ENCODE data around the gene TSPAN9.

DNA sequence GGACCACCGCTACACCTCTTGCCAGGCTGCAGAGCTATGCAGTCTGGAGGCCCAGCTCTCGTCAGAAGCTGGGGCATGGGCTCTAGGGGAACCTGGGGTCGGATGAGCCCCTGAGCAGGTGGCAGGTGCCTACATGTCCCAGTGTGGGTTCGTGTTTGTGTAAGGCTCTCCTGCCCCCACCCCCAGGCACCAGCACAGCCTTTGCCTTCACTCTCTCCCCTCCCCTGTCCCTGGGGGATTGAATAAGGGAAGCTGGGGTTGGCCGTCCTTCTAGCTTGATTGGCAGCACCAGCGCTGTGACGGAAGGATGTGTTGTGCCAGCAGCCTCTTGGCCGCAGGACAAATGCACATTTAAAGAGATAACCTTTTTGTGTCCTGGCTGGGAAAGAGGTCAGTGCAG lies 34.8 kb upstream of the TSPAN9 start:
- TF ChIP-seq, protein P1, sequence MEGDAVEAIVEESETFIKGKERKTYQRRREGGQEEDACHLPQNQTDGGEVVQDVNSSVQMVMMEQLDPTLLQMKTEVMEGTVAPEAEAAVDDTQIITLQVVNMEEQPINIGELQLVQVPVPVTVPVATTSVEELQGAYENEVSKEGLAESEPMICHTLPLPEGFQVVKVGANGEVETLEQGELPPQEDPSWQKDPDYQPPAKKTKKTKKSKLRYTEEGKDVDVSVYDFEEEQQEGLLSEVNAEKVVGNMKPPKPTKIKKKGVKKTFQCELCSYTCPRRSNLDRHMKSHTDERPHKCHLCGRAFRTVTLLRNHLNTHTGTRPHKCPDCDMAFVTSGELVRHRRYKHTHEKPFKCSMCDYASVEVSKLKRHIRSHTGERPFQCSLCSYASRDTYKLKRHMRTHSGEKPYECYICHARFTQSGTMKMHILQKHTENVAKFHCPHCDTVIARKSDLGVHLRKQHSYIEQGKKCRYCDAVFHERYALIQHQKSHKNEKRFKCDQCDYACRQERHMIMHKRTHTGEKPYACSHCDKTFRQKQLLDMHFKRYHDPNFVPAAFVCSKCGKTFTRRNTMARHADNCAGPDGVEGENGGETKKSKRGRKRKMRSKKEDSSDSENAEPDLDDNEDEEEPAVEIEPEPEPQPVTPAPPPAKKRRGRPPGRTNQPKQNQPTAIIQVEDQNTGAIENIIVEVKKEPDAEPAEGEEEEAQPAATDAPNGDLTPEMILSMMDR (IDR thresholded peaks at IDR 0.05): no peak
- no peak for TF ChIP-seq POLR2AphosphoS5 (IDR thresholded peaks at IDR 0.05; ENCODE audit: low read depth, low read length)
- no peak for TF ChIP-seq SIN3A (IDR thresholded peaks at IDR 0.05; ENCODE audit: borderline replicate concordance, insufficient read depth, low read depth, low read length)
- TF ChIP-seq, protein P2, sequence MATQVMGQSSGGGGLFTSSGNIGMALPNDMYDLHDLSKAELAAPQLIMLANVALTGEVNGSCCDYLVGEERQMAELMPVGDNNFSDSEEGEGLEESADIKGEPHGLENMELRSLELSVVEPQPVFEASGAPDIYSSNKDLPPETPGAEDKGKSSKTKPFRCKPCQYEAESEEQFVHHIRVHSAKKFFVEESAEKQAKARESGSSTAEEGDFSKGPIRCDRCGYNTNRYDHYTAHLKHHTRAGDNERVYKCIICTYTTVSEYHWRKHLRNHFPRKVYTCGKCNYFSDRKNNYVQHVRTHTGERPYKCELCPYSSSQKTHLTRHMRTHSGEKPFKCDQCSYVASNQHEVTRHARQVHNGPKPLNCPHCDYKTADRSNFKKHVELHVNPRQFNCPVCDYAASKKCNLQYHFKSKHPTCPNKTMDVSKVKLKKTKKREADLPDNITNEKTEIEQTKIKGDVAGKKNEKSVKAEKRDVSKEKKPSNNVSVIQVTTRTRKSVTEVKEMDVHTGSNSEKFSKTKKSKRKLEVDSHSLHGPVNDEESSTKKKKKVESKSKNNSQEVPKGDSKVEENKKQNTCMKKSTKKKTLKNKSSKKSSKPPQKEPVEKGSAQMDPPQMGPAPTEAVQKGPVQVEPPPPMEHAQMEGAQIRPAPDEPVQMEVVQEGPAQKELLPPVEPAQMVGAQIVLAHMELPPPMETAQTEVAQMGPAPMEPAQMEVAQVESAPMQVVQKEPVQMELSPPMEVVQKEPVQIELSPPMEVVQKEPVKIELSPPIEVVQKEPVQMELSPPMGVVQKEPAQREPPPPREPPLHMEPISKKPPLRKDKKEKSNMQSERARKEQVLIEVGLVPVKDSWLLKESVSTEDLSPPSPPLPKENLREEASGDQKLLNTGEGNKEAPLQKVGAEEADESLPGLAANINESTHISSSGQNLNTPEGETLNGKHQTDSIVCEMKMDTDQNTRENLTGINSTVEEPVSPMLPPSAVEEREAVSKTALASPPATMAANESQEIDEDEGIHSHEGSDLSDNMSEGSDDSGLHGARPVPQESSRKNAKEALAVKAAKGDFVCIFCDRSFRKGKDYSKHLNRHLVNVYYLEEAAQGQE (IDR thresholded peaks at IDR 0.05; ENCODE audit: insufficient read depth in 1 of 2, low read depth in 2 of 2, low read length in 1 of 2): no peak
